HepG2 (cell line): ENCODE measurements around the gene CCDC154. TPM values are rescaled to one million over a fixed set of nuclear protein-coding genes. Genes with fewer than 3 reads are reported as not detected.

Experiments
- BRCA1 ChIP-seq: sonication (generic); formaldehyde crosslinking; IDR thresholded peaks from 2 replicates; pipeline ENCODE4 v1.4.0; 2020; ENCODE audit warnings: missing genetic modification reagents
- CBX2 ChIP-seq, 2 experiments: fragments of 200-600 bp in 1 of 2; sonication (generic); formaldehyde crosslinking in 1 of 2; IDR thresholded peaks; 2 replicates each; pipeline versions ENCODE4 v1.7.0 to v1.8.1; 2018 to 2022; ENCODE audit warnings: low read depth in 2 of 2, low read length in 1 of 2, mild to moderate bottlenecking in 1 of 2, missing genetic modification reagents in 1 of 2
- CREB1 ChIP-seq, 2 experiments: fragments of 450-650 bp in 1 of 2; IDR thresholded peaks; 2 replicates each; pipeline ENCODE4 v1.6.1; 2016 to 2017; ENCODE audit warnings: control low read depth in 1 of 2, mild to moderate bottlenecking in 1 of 2, missing compliant biosample characterization in 1 of 2, missing genetic modification characterization in 1 of 2
- CSRNP2 ChIP-seq: sonication (generic); formaldehyde crosslinking; conservative IDR thresholded peaks from 2 replicates; pipeline ENCODE4 v1.8.0; 2022; ENCODE audit warnings: low read depth, missing genetic modification reagents
- HDAC2 ChIP-seq: sonication (generic); formaldehyde crosslinking; IDR thresholded peaks from 2 replicates; pipeline ENCODE4 v1.4.0; 2020; ENCODE audit warnings: missing genetic modification reagents
- HINFP ChIP-seq: sonication (generic); formaldehyde crosslinking; IDR thresholded peaks from 2 replicates; pipeline ENCODE4 v1.4.0; 2020; ENCODE audit warnings: low read depth, mild to moderate bottlenecking, missing genetic modification reagents
- HNRNPLL ChIP-seq: fragments of 200-400 bp; formaldehyde crosslinking; IDR thresholded peaks from 2 replicates; pipeline ENCODE4 v1.6.1; 2017; ENCODE audit warnings: mild to moderate bottlenecking, low read depth, low read length; ENCODE audit not compliant: poor library complexity, severe bottlenecking
- JARID2 ChIP-seq: sonication (generic); formaldehyde crosslinking; IDR thresholded peaks from 2 replicates; pipeline ENCODE4 v1.8.1; 2023; ENCODE audit warnings: missing genetic modification reagents, inconsistent platforms; ENCODE audit not compliant: insufficient replicate concordance
- MBNL3 ChIP-seq: fragments of 250-450 bp; sonication (Bioruptor Pico); conservative IDR thresholded peaks from 2 replicates; pipeline ENCODE4 v1.8.0; 2022; ENCODE audit warnings: mild to moderate bottlenecking, inconsistent platforms
- MTERF4 ChIP-seq: sonication (generic); formaldehyde crosslinking; IDR thresholded peaks from 2 replicates; pipeline ENCODE4 v1.8.0; 2023; ENCODE audit warnings: mild to moderate bottlenecking, missing genetic modification reagents
- MTF1 ChIP-seq: sonication (generic); formaldehyde crosslinking; IDR thresholded peaks from 2 replicates; pipeline ENCODE4 v1.5.0; 2020; ENCODE audit warnings: missing genetic modification reagents
- MYC ChIP-seq: sonication (generic); formaldehyde crosslinking; IDR thresholded peaks from 2 replicates; pipeline ENCODE4 v1.9.0; 2021; ENCODE audit warnings: missing genetic modification reagents, borderline replicate concordance
- MZF1 ChIP-seq: sonication (generic); formaldehyde crosslinking; IDR thresholded peaks from 2 replicates; pipeline ENCODE4 v1.8.1; 2023; ENCODE audit warnings: mild to moderate bottlenecking, missing genetic modification reagents, borderline replicate concordance
- NAIF1 ChIP-seq: sonication (generic); formaldehyde crosslinking; IDR thresholded peaks from 2 replicates; pipeline ENCODE4 v1.5.0; 2020; ENCODE audit warnings: mild to moderate bottlenecking, missing genetic modification reagents, borderline replicate concordance
- RBFOX2 ChIP-seq: fragments of 200-400 bp; formaldehyde crosslinking; IDR thresholded peaks from 2 replicates; pipeline ENCODE4 v1.6.1; 2017; ENCODE audit warnings: low read depth, mild to moderate bottlenecking, low read length
- RFXAP ChIP-seq: sonication (generic); formaldehyde crosslinking; IDR thresholded peaks from 2 replicates; pipeline ENCODE4 v1.4.0; 2020; ENCODE audit warnings: missing genetic modification reagents, borderline replicate concordance
- SNAPC5 ChIP-seq: sonication (generic); formaldehyde crosslinking; IDR thresholded peaks from 2 replicates; pipeline ENCODE4 v1.8.1; 2023; ENCODE audit warnings: mild to moderate bottlenecking, missing genetic modification reagents, borderline replicate concordance
- THAP11 ChIP-seq: IDR thresholded peaks from 2 replicates; pipeline ENCODE4 v1.6.1; 2016; ENCODE audit warnings: missing biosample characterization, missing genetic modification reagents
- THAP7 ChIP-seq: sonication (generic); formaldehyde crosslinking; IDR thresholded peaks from 2 replicates; pipeline ENCODE4 v1.8.1; 2023; ENCODE audit warnings: mild to moderate bottlenecking, missing genetic modification reagents
- U2AF1 ChIP-seq: fragments of 200-400 bp; formaldehyde crosslinking; optimal IDR thresholded peaks from 2 replicates; pipeline ENCODE3; 2017; ENCODE audit warnings: mild to moderate bottlenecking, low read depth, low read length
- ZNF12 ChIP-seq: sonication (generic); formaldehyde crosslinking; IDR thresholded peaks from 2 replicates; pipeline ENCODE4 v1.5.0; 2020; ENCODE audit warnings: missing genetic modification reagents
- ZNF205 ChIP-seq: IDR thresholded peaks from 2 replicates; pipeline ENCODE4 v1.6.1; 2018; ENCODE audit warnings: missing biosample characterization, missing genetic modification reagents
- ZNF670 ChIP-seq: sonication (generic); formaldehyde crosslinking; IDR thresholded peaks from 2 replicates; pipeline ENCODE4 v1.8.0; 2022; ENCODE audit warnings: mild to moderate bottlenecking, missing genetic modification reagents, borderline replicate concordance
- ZNF773 ChIP-seq: sonication (generic); formaldehyde crosslinking; IDR thresholded peaks from 2 replicates; pipeline ENCODE4 v1.4.0; 2020; ENCODE audit warnings: missing genetic modification reagents, borderline replicate concordance
- ZNF775 ChIP-seq: sonication (generic); formaldehyde crosslinking; IDR thresholded peaks from 2 replicates; pipeline ENCODE4 v1.4.0; 2020; ENCODE audit warnings: missing genetic modification reagents, mild to moderate bottlenecking, moderate library complexity, borderline replicate concordance
- polyA plus RNA-seq, 8 experiments: library from polyadenylated mRNA; depleted of rRNA in 3 of 8; stranded (reverse) in 7 of 8; unstranded in 1 of 8; fragments of >200 nt; fragmentation: Illumina TruSeq in 4 of 8; extraction: Trizol in 4 of 8; gene quantifications; 2 replicates each; pipeline versions ENCODE4 v1.2.1 to v1.2.3, GENCODE V29; 2011 to 2016; ENCODE audit warnings: low read depth in 4 of 8, missing spikeins in 1 of 8, mixed read lengths in 1 of 8; ENCODE audit not compliant: insufficient read depth in 1 of 8
- total RNA-seq, 5 experiments: library from RNA; depleted of rRNA; stranded (reverse); fragments of >200 nt; fragmentation: Illumina TruSeq; extraction: Trizol; gene quantifications; 2 replicates each; pipeline ENCODE4 v1.2.3, GENCODE V29; 2016; ENCODE audit warnings: low read depth in 1 of 5

CCDC154 gene
- total and polyA plus RNA-seq, 2 of the 13 experiments (the other 11 are each of a cell fraction or from before 2014, with no cell fraction given) = 0.92 to 1.5 TPM

GRCh38 chr16:1492923-1493745 is 48.8 kb upstream of the CCDC154 start, which contains the start of gene TELO2 (continued):
- no peak for TF ChIP-seq BRCA1 (CRISPR knock-in tag)
- TF ChIP-seq ZNF205 (CRISPR knock-in tag) = no peak
- no peak for TF ChIP-seq HNRNPLL
- no peak for TF ChIP-seq RFXAP (CRISPR knock-in tag)
- TF ChIP-seq ZNF775 (CRISPR knock-in tag) = no peak
- 0 out of 2 replicates have a peak, but pooled peaks have one; percentile 34 for TF ChIP-seq HINFP (CRISPR knock-in tag)
- no peak for TF ChIP-seq ZNF670
- no peak for TF ChIP-seq MZF1 (CRISPR knock-in tag)
- TF ChIP-seq JARID2 (CRISPR knock-in tag) = no peak
- TF ChIP-seq MTERF4 = peak; percentile 39; the same call in 1 of the 2 replicates
- TF ChIP-seq MYC (CRISPR knock-in tag) = peak; percentile 89
- TF ChIP-seq MTF1 (CRISPR knock-in tag) = no peak
- 0 out of 2 replicates have a peak, but pooled peaks have one; percentile 55 for TF ChIP-seq THAP7 (CRISPR knock-in tag)
- no peak for TF ChIP-seq CBX2 (IDR thresholded peaks at IDR 0.05; ENCODE audit: low read depth, low read length)
- no peak for TF ChIP-seq CBX2 (CRISPR knock-in tag; IDR thresholded peaks at IDR 0.05; ENCODE audit: low read depth)
- TF ChIP-seq CREB1 (IDR thresholded peaks at IDR 0.05) = no peak
- TF ChIP-seq CREB1 (CRISPR knock-in tag; IDR thresholded peaks at IDR 0.05) = no peak
- TF ChIP-seq ZNF12 (CRISPR knock-in tag) = no peak
- TF ChIP-seq THAP11 (CRISPR knock-in tag) = peak; percentile 78
- TF ChIP-seq NAIF1 (CRISPR knock-in tag) = no peak
- TF ChIP-seq RBFOX2 = peak; percentile 75
- no peak for TF ChIP-seq ZNF773 (CRISPR knock-in tag)
- no peak for TF ChIP-seq MBNL3 (CRISPR knock-in tag)
- no peak for TF ChIP-seq U2AF1
- TF ChIP-seq CSRNP2 = no peak
- peak; percentile 21 for TF ChIP-seq HDAC2
- TF ChIP-seq SNAPC5 (CRISPR knock-in tag) = no peak
